ENCODE results near the gene TMOD1. TPM values are rescaled to one million over a fixed set of nuclear protein-coding genes. Genes with fewer than 3 reads are reported as not detected.
"Not testable (repeated sequence)": the region's sequence is repeated elsewhere in the genome, so short reads cannot be mapped to it uniquely, and the experiment has no call there.

Gene TMOD1
- polyA plus RNA-seq, 12 donors = 53.8 to 181 (median 144) TPM; not detected in 1

- DNase-seq = no peak
Observed at GRCh38 chr9:97592126-97592525, 90.7 kb downstream of the TMOD1 start.

DNA sequence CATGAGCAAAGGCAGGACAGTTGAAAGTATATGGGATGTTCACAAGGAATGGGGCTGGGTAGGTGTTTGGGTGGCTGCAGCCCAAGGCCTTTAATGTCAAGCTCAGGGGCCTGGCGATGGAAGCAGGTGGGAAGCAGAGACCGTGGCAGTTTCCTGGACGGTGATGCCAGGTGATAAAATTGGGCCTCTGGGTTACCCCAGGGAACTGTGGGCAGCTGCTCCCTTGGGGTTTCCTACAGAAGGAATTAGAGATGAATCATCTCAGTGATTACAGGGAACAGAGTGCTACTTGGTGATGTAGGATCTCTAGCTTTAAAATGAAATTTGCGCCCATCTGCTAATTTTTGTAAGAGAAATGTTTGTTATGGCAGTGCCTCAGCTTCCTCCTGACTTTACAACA is 92.5 kb downstream of the TMOD1 start:
- DNase-seq = no peak

DNA sequence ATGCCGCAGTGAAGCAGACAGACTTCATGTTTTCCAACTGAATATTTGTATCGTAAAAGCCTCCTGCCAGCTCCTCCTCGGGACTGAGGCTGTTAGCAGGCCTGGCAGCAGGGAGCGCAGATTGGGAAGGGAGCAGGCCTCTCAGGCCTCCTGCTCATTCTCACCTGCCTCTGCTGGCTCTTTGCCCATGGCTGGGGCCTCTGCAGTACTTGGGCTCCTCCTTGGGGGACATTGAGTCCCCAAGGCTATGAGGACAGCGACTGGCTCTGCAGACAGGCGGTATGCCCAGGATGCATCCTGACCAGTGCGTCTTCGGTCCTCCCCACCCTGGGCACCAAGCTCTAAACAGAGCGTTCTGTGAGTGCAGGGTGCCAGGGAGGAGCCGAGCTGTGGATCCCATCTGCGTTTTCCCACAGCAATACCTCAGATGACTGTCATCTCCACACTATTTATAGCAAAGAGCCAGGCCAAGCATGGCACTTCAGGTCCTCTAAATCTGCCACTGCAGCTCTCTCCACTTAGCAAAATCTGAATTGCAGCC is 93.0 kb downstream of the TMOD1 start:
- no peak for DNase-seq

DNA sequence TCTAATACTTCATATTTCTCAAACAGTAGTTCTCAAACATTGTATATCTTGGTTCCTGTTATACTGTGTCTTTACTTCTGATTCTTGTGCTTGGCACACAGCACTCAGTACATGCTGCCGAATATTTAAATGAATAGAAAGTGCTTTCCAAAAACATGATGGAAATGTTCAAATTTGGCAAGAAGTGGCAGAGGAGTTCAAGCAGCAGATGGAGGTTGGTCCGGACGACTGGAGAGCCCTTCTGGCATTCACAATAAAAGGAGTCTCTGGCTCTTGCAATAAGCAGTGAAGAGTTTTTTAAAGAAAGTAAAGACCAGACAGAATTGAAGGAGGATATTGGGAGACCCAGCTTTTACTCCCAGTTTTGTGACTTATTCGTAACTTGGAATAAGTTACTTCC is 95.4 kb downstream of the TMOD1 start:
- DNase-seq = no peak

DNA sequence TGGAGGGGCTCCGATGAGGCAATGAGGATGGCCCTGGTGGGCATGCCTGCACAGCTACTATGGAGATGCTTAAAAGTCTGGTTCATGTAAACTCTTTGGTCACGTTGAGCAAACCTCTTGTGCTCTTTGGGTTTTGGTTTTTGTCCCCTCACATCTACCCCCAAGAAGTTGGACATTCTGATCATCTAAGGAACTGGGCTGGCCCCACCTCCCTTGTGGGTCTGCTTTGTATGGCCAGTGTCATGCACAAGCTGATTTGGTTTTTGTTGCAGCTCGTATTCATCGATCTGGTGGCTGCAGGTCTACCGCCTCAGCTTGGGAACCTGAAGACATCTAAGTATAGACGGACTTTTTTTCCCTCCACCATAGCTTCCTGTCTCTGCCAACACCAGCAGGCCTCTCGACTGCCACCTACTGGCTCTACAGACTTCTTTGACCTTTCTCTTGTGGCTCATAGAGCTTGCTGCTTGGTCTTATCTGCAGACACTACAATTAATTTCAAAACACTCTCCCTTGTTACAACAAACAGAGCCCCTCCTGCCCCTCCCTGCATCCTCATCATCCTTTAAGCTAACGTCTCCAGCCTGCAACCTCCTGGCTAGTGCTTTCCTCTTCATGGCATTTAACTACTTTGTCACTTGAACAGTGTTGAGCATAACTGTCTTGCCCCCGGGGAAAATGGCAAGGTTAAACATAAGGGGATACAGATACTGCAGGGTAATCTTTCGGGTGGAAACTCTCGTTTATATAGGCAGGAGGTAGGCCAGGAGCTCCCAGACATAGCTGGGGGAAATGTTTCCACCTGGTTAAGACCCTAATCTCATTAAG is 97.2 kb downstream of the TMOD1 start:
- DNase-seq = peak; percentile 72

GRCh38 chr9:97599314-97599846 is 97.9 kb downstream of the TMOD1 start:
- no peak for DNase-seq

DNA sequence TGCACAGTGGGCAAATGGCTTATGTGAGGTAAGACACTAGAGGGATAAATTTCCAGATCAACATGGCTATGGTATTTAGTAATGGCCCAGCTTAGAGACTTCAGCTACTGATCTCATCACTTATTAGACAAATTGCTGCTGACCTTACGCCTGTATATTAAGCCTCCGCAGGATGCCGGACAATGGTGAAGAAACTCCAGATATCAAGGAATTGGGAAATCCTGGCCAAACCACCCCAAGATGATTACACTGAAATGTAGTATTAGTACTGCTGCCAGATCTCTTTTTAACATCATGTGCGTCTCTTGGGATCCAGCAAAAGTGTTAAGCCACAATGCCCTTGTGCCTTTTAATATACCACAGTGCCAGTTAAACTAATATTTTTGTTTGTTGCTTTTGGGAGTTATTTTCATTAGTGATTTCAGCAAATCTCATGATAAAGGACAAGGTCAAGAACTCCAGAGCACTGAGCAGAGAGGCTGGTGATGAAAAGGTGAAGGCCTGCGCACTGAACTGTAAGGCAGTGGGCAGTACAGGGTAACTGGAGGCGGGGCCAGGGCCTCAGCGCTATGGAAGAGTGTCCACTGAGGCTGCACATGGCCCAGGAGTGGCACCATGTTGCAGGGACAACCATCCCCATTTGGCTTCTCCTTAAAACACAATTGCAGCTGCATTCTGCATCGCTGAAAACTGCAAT is 99.2 kb downstream of the TMOD1 start:
- DNase-seq = no peak

- DNase-seq = no peak
Observed at GRCh38 chr9:97601228-97601898, 99.9 kb downstream of the TMOD1 start.

DNA sequence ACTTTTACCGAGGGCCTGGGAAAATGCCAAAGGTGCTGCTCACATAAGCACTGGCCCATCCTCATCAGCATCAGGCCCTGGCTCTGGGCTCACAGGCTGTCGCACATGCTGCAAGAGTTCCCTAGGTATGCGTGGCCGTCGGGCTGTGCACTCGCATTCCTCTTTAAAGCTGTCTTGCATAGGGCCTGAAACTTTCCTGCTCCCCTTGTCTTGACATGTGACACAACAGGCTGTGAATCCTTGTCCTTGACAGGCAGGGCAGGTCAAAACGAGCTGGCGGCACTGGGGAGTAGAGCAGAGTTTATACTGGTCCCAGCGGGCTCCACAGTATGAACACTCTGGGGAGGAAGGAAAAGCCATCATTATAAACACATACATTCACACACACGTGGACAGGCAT is 101.0 kb downstream of the TMOD1 start:
- no peak for DNase-seq

- DNase-seq = no peak
Observed at GRCh38 chr9:97604901-97605645, 103.6 kb downstream of the TMOD1 start.

- DNase-seq = peak; percentile 59
Observed at GRCh38 chr9:97615439-97616072, 114.1 kb downstream of the TMOD1 start.

- DNase-seq = no peak
Observed at GRCh38 chr9:97617939-97618416, 116.5 kb downstream of the TMOD1 start.

DNA sequence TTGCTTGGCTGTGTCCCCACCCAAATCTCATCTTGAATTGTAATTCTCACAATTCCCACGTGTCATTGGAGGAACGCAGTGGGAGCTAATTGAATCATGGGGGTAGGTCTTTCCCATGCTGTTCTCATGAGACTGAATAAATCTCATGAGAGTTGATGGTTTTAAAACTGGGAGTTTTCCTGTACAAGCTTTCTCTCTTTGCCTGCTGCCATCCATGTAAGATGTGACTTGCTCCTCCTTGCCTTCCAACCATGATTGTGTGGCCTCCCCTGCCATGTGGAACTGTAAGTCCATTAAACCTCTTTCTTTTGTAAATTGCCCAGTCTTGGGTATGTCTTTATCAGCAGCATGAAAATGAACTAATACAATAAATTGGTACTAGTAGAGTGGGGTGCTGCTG is 118.6 kb downstream of the TMOD1 start:
- DNase-seq = not testable (repeated sequence)

- not testable (repeated sequence) for DNase-seq
Observed at GRCh38 chr9:97622483-97622882, 121.0 kb downstream of the TMOD1 start.

DNA sequence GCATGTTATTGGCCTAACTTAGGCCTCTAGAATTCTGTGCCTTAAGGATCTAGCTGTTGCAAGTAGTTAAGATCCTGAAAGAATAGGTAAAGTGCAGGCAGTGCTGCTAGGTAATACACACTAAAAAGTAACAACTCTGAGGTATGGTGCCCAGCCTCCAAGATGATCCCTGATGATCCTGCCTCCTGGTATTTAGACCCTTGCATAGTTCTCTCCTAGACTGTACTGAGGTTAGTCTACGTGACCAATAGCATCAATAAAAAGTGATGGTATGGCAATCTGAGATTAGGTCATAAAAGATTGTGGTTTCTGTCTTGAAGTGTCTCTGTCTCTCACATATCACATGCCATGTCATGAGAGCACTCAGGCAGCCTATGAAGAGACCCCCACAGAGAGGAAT is 122.5 kb downstream of the TMOD1 start:
- DNase-seq = no peak

DNA sequence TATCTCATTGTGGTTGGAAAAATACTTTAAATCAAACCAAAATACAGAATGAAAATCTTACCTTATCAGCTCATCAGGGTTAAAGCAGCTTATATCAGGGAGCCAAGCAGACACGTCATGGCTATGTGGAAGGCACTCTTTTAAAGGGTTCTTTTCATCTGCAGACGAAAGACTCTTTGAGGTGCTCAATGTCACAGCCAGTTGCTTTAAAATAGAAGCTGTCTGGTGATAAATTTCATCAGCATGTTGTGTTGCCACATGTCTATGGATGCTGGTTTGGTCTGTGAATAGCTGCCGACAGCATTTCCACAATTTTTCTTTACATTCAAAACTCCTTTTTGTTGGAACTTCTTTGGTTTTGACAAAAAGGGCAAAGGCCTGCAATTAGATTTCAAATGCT is 124.2 kb downstream of the TMOD1 start:
- DNase-seq = no peak

DNA sequence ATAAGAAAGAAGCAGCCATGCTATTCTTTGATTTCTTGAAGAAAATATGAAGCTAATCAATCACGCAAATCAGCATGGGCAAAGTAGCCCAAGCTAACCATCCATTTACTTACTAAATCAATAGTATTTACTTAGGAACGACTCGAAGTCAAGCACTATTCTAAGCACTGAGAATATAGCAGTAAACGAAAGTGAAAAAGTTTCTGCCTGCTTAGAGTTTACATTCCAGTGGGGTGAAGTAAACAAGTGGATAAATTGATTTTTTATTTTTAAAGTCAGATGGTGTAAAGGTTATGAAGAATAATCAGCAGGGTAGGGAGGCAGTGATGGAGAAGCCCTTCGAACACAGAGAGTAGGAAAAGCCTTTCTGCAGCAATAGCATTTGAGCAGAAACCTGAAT is 126.2 kb downstream of the TMOD1 start:
- DNase-seq = no peak

GRCh38 chr9:97628668-97629067 is 127.2 kb downstream of the TMOD1 start:
- no peak for DNase-seq

GRCh38 chr9:97629156-97629555 is 127.7 kb downstream of the TMOD1 start:
- no peak for DNase-seq

- DNase-seq = no peak
Observed at GRCh38 chr9:97630591-97630990, 129.1 kb downstream of the TMOD1 start.
